Measurements from ENCODE around the gene PIGT.

PIGT gene

GRCh38 chr20:45400346-45401031 is 15.5 kb upstream of the PIGT start:
- DNase-seq (ENCODE audit: low read depth), result no peak

- peak; percentile 57 for DNase-seq (ENCODE audit: low read depth)
Measured at GRCh38 chr20:45402946-45403345, 13.0 kb upstream of the PIGT start.

GRCh38 chr20:45404438-45404837 is 11.5 kb upstream of the PIGT start:
- no peak for DNase-seq (ENCODE audit: low read depth)

GRCh38 chr20:45405571-45406259 is 10.2 kb upstream of the PIGT start:
- DNase-seq (ENCODE audit: low read depth), result peak; percentile 67

GRCh38 chr20:45406260-45407066 is 9.5 kb upstream of the PIGT start:
- peak; percentile 63 for DNase-seq (ENCODE audit: low read depth)

- no peak for DNase-seq (ENCODE audit: low read depth)
Measured at GRCh38 chr20:45407067-45407745, 8.7 kb upstream of the PIGT start.

- DNase-seq (ENCODE audit: low read depth), result no peak
Measured at GRCh38 chr20:45407783-45408645, 7.9 kb upstream of the PIGT start, which contains the start of gene DBNDD2. DBNDD2 (plus strand) TSS chr20:45408289; CDS start chr20:45408468, 179 bp downstream.

- no peak for DNase-seq (ENCODE audit: low read depth)
Measured at GRCh38 chr20:45408646-45409213, 7.2 kb upstream of the PIGT start.

GRCh38 chr20:45409521-45410272 is 6.2 kb upstream of the PIGT start:
- DNase-seq (ENCODE audit: low read depth), result no peak

- DNase-seq (ENCODE audit: low read depth), result no peak
Measured at GRCh38 chr20:45410887-45411286, 5.1 kb upstream of the PIGT start.

- DNase-seq (ENCODE audit: low read depth), result no peak
Measured at GRCh38 chr20:45412653-45413052, 3.3 kb upstream of the PIGT start.

GRCh38 chr20:45413479-45413878 is 2.5 kb upstream of the PIGT start:
- DNase-seq (ENCODE audit: low read depth), result no peak

GRCh38 chr20:45416917-45417316 is 976 bp downstream of the PIGT start:
- DNase-seq (ENCODE audit: low read depth), result no peak

GRCh38 chr20:45419188-45420091 is 3.5 kb downstream of the PIGT start:
- DNase-seq (ENCODE audit: low read depth), result peak; percentile 99

- DNase-seq (ENCODE audit: low read depth), result no peak
Measured at GRCh38 chr20:45420125-45420524, 4.2 kb downstream of the PIGT start.

- no peak for DNase-seq (ENCODE audit: low read depth)
Measured at GRCh38 chr20:45423700-45424099, 7.8 kb downstream of the PIGT start.

GRCh38 chr20:45425561-45425960 is 9.6 kb downstream of the PIGT start:
- no peak for DNase-seq (ENCODE audit: low read depth)

GRCh38 chr20:45426320-45427016 is 10.5 kb downstream of the PIGT start:
- no peak for DNase-seq (ENCODE audit: low read depth)

Data from ELR (cell line).